ENCODE measurements around the gene PIGS.
"Not testable (repeated sequence)": the region's sequence is repeated elsewhere in the genome, so short reads cannot be mapped to it uniquely, and the experiment has no call there.

The PIGS gene

DNA sequence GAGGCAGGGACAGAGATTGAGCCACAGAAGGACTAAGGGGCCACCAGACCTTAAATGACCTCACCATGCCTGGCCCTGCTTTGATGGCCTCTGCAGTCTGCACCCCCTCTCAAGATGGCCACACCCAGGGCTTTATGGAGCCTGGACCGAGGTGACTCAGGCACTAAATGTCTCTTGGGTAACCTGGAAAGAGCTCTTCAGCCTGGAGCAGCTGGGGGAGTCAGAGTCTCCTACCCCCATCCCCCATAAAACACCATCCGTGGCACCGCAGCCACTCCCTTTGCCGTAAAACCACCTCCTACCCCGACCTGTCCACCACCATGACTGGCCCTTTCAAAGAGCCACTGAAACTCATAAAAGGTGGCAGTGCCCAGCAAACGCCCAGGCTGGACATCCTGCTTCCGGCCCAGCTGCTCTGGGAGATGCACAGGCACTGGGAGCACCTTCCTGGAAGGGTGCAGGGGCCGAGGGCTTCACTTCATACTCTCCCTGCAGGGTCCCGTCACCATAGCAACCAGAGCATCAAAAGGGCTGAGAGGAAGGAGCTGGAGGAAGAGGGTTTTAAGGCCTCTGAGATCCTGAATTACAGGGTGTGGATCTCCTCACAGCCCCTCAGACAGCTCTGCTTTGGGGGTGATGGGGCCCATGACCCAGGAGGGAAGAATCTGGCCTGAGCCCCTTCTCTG is 42.9 kb downstream of the PIGS start:
- DNase-seq = no peak

DNA sequence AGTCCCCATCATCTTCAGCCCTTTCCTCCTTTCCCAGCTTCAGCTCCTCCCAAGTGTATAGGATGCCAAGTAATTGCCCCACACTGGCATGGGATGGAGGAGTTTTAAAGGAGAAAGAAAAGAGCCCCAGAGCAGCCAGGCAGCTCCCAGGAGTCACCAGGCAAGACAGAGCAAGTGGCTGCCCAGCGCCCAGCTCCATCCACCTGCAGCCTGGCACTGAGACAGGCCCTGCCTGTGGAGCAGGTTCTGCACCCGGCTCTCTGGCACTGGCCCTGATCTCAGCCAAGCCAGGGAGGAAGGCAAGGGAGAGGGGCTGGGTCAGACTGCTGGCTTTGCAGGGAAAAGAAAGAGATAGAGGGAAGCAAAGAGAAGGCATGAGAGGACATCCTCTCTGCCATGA is 43.5 kb downstream of the PIGS start:
- DNase-seq = no peak

DNA sequence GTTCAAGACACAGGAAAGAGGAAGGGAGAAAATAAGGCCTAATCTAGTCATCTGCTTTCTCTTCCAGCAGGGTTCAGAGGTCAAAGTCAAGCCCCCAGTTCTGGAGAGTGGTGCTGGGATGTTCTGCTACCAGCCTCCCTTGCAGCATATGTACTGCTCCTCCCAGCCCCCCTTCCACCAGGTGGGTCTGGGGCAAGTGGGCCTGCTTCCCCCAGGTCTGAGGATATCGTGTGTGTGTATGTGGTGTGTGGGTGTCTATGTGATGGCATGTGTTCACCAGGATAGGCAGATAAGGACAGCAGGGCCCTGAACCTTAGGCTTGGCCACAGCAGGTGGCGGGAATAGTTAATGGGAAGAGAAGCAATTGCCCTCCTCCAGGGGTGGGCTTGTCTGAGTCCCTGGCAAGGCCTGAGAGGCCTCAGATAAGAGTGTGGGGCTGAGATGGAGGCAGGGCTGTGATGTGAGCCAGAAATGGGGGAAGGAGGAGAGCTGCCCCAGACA is 44.1 kb downstream of the PIGS start:
- DNase-seq = no peak

DNA sequence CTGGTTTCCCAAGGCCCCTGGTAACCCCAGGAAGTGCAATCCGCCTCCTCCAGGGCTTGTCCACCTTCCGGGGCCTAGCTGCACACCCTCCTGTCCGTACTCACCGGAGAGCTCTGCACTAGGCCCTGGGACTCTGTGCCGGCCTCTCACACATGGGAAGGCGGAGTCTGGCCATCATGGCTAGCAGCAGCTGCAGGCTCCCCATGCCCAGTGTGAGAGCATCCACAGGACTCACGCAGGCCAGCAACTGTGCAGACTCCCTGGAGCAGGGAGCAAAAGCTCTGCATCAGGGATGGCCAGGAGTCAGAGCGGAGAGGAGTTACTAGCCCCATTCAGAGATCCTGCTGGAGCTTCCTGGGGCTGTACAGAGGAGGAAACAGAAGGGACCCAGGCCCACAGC is 44.9 kb downstream of the PIGS start:
- DNase-seq = no peak

DNA sequence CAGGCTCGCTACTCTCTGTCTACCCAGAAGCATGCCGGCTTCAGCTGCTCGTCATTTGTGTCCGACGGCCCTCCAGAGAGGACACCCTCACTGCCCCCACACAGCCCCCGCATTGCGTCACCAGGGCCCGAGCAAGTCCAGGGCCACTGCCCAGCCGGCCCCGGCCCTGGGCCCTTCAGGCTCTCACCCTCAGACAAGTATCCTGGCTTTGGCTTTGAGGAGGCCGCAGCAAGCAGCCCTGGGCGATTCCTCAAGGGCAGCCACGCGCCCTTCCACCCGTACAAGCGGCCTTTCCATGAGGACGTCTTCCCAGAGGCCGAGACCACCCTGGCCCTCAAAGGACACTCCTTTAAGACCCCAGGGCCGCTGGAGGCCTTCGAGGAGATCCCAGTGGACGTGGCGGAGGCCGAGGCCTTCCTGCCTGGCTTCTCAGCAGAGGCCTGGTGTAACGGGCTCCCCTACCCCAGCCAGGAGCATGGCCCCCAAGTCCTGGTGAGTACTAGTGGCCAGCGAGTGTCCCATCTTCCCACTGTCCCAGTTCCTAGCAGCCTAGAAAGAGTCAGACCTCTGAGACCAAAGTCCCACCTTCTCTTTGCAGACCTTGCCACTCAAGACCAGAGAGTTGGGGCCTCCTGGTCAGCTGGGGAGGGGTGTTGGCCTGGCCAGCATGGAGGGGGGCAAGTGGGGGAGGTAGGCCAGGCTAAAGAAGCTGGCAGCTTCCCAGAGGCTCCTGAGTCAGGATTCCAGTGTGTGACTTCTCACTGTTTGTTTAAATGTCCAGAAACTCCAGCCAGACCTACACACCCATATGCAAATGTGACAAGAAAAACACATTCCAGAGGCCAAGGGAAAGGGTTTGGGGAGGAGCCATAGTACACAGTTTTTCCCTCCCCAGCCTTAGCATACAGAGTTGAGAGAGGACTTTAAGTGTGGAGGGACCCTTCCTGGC is 46.6 kb downstream of the PIGS start:
- DNase-seq = no peak

DNA sequence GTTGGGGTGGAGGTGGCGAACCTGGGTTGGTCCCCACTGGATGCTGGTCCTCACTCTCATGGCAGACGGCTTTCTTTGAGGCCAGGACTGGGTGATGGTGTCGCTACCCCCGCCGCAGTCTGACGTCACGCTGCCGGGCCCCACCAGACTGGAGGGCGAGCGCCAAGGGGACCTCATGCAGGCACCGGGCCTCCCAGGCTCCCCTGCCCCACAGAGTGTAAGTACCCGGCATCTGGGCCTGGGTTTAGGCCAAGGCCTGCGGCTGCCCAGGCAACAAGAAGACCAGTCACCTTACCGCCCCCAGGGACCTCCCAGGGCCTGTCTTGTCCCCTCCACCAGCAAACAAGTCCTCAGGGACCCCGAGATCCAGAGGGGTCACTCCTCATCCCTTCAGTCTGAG is 47.4 kb downstream of the PIGS start:
- no peak for DNase-seq

DNA sequence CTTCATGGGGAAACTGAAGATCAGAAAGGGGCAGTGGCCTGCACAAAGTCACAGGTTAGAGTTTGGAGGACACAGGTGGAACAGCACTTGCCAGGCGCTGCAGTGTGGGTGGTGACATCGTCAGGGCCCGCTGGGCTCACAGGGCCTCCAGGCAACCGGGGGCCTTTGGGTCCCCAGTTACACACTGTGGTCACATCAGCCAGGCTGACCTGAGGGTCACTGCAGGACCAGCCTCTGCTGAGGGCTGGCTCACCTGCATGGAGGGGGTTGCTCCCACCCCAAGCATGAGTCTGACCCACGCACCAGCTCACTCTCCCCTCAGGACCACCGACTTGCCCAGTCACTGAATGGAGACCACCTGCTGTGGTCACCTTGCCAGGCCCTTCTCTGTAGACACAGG is 48.1 kb downstream of the PIGS start:
- no peak for DNase-seq

DNA sequence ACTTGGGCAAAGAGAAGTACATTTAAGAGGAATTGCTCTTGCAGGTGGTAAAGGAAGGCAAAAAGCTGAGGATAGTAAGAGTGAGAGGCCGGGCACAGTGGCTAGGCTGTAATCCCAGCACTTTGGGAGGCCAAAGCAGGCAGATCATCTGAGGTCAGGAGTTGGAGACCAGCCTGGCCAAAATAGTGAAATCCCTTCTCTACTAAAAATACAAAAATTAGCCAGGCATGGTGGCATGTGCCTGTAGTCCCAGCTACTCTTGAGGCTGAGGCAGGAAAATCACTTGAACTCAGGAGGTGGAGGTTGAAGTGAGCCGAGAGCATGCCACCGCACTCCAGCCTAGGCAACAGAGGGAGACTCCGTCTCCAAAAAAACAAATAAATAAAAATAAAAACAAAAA is 49.0 kb downstream of the PIGS start:
- not testable (repeated sequence) for DNase-seq

DNA sequence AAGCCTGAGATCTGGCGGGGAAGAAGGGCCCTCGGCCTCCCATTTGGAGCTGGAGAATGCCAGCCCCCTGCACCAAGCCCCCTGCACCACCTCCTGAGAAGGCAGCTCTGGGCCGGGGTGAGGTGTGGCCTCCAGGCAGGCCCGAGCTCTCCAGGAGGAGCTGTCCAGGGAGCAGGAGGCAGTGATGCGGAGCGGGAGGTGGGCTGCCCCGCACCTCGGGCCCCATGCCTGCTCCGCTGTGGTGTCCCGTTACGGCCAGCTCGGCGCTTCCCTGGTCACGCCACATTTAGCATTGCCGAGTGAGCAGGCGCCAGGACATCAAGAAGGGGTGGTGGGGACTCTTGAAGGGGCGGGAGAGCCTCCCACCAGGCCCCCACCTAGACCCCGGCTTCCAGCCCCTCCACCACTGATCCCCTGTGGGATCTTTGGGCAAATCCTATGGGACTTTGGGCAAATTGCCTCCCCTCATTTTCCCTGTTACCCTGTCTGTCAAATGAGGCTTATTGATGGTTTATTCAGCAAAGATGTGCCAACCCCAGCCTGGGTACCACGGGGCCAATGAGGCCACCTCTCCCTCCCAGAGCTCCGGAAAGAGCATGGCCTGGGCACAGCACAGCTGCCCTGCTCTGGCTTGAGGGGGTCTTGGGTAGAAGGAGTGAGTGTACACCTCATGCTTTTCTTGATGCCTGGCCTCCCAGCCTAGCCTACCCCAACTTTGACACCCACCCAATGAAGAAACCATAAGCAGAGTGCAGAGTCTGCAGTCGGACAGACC is 49.8 kb downstream of the PIGS start:
- DNase-seq = no peak

DNA sequence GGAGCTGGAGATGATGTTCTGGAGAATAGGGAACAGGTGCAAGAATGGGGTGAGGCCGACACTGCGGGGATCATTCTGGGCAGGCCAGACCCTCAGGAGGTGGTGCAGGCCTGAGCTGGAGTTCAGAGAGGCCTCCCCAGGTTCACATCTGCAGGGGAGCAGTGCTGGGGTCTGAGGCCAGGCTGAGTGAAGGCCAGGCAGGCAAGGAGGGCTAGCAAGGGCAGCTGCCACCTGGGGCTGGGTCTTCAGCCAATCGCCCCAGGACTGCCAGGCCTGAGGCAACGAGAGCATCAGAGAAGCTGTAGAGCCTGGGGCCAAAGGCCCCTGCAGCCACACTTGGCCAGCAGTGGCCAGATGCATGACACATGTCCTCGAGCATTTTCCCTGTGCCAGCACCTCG is 50.6 kb downstream of the PIGS start:
- no peak for DNase-seq

DNA sequence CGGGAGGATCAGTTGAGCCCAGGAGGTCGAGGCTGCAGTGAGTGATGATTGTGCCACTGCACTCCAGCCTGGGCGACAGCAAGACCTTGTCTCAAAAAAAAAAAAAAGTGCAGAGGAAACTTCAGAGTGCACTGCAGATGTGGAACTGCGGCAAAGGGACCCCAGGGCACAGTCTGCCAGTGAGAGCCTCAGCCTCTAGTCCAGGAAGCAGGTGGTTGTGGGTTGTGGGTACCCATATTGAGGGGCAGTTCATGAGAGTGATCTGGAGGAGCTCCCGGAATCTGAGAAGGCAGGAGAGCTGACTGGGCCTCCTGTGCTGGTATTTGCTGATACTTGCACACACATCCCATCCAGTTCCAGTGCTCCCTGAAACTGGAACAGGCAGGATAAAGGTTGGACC is 52.1 kb downstream of the PIGS start:
- DNase-seq = no peak

DNA sequence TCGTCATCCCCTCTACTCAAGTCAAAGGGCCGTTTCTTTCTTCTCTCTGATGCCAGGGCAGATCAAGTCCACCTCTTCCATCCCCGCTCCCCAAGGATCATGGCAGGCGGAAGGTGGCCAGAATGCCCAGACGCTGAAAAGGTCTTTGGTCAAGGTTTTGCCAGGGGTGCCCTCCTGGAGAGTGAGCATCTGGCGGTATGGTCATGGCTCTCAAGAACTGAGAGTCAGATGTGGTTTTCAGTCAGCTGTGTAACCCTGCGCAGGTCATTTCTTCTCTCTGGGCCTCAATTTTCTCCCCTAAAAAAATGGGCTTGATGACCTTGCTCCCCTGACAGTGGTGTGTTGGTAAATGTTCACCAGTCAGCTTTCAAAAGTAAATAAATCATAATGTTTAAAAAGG is 52.7 kb downstream of the PIGS start:
- DNase-seq = no peak

DNA sequence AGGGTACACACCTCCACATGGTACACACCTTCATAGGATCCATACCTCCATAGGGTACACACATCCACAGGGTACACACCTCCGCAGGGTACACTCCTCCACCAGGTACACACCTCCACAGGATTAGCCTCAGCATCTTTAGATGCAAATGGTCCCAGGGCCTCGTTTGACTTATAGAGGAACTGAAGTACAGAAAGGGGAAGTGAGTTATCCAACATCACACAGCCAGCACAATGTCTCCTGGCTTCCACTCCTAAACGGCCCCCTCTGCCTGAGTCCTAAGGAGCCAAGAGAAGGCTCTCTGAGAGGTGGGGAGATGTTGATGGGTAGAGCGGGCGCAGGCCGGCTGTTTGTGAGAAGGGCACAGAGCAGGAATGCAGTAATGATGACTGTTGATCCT is 53.2 kb downstream of the PIGS start:
- no peak for DNase-seq

DNA sequence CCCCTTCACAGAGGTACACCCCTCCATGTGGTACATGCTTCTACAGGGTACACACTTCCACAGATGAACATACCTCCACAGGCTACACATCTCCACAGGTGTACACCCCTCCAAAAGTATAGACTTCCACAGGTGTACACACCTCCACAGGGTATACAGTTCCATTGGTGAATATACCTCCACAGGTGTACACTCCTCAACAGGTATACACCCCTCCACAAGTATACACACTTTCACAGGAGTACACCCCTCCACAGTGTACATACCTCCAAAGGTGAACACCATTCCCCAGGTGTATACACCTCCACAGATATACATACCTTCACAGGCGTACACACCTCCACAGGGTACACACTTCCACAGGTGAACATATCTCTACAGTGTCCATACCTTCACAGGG is 55.8 kb downstream of the PIGS start:
- DNase-seq = no peak

DNA sequence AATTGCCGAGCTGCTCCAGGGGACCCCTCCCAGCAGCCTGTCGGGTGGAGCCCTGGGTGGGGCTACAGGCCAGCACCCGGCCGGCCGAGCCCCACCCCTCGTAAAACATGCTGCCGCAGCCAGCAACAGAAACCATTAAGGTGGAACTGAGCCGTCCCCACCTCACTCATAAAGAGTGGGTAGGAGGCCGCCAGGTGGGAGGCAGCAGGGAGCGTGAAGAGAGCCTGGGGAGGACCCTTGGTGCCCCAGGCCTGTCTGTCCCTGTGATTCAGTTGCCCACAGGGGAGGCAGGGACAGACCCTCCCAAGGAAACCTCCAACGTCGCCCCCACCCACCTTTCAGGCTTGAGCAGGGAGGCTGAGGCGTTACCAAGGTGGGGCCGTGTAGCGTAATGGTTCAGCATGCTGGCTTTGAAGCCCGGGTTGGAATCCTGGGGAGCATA is 56.7 kb downstream of the PIGS start:
- no peak for DNase-seq

DNA sequence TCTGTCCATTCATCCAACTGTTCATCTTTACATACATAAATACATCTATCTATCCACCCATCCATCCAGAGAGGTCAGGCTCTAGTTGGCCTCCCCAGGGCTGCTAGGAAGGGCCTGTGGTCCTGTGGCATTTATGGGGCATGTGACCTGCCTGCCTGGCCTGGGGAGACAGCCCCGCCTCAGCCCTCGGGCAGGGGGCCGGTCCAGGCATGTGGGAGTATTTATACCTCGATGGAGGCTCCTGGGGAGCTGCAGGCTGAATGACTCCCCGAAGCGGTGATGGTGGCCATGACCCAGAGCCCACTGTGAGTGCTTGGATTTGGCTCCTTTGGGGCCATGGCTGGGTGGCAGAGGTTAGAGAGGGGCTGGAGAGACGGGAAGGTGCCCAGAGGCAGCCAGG is 57.8 kb downstream of the PIGS start:
- DNase-seq = no peak

DNA sequence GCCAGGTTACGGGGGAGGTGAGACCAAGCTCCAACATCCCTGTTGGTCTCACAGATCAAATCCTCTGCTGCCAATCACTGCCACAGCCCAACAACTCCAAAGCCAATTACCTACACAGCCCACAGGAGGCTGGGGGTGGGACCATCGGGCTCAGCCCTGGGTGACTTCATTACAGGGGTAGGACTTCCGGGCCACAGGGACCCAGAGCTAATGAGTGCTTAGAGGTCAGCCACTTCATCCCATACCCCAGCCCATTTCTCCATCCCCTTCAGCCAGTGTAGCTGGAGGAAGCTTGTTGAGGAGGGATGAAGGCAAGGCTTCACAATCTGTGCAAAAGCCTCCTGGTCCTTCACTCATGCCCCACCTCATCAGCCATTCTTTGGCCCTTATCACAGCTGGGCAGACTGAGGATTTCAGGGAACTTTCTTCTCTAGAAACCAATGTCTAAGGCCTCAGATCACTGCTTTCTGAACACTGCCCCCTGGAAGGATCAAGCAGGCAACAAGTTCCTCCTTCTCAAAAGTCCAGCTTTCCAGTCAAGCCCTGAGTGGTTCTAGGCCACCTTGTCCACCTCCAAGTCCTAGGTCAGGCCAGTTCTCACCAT is 59.4 kb downstream of the PIGS start:
- DNase-seq = no peak

DNA sequence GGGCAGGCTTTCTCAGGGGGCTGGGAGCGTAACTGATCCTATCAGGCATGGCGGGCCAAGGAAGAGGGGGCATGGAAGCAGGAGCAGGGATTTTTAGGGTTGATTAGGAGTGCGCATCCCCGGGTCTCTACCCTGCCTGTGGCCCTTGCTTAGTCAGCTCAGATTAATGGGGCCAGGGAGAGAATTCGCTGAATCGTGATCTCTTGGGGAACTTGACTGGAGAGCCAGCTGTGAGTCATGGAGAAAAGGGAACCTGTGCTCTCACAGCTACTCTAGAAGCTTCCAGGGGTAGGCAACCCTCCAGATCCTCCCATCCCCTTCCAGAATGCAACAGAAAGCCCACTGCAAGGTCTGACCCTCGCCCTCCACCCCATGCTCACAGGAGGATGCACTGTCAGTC is 61.5 kb downstream of the PIGS start:
- DNase-seq = no peak

DNA sequence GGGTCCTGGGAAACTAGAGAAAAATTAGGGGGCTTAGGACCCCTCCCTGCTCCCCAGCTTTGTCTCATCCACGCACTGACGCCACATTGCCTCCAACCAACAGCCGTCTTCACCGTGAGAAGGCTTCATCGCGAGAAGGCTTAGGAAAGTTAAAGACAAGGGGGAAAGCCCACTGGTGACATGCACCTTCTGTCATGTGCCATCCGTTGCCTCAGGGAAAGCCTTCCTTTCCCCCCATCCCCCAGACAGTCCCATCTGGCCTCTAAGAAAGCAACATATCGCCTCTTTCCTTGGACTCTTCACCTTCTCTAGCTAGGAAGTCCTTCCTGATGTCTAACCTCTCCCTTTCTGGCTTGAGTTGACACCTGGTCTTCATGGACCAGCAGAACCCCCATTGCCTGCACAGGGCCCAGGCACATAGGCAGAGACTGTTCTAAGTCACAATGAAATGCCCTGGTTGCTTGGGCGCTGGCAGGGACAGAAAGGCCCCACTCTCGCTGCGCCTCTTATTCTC is 63.1 kb downstream of the PIGS start:
- DNase-seq = no peak

DNA sequence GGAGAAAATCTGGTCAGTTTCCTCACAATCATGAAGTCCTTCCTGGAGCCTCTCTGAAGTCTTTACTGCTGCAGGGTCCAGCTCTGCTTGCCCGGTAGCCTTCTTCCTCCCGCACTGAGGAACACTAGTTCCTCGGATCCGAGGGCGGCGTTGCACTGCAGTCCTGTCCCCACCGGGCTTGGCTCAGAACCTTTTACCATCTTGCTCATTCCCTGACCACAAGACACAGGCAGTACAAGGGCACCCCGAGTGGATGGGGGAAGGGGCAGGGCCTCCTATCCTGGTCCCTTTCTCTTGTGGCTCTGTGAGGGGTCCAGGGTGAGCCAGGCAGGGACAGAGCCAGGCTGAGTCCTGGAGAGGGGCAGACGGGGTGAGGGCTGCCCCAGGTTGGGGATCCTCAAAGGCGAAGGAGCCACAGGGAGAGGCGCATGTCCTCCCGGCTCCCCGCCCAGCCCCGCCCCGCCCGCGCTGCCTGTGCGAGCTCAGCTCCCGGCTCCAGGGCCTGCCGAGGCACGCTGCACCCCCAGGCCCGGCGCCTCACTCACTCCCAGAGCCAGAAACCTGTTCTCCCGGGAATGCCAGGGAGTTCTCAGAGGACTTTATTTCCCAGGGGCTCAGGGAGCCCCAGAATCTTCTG is 63.6 kb downstream of the PIGS start:
- DNase-seq = no peak

DNA sequence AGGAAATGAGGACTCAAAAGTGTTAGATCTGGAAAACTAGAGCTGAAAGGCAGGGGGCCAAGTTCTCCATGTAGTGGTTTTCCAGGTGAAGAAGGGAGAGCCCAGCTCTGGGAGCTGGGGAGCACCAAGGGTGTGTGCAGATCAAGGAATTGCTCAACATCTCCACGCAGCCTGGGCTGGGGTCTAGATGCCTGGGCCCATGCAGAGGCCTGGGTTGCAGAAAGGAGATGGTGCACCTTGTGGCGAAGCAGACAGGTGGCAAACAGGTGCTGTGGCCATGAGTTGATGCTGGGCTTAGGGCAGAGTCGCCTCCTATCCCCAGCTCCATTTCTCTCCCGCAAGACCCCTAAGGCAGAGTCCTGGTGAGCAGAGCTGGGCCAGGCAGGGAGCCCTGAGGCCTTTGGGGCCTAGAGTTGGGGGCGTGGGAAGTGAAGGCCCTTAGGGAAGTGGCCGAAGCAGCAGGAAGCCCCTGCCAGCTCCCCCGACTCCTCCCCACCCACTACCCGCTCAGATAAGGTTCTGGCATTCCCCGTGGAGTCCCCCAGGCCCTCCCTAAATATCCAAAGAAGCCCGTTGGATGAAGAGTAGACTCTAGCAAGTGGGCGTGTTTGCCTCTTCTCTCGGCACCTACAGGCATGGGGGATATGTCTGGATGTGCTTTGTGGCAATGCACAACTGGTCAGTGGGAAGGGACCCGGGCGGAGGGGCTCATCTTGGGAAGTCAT is 64.4 kb downstream of the PIGS start:
- no peak for DNase-seq
